NCI-H2107 treated with DMSO at 0.1 percent for 48 hours (cell line): ENCODE results near the gene GALNT17.
"Not testable (repeated sequence)": the region's sequence is repeated elsewhere in the genome, so short reads cannot be mapped to it uniquely, and the experiment has no call there.

ENCODE experiments used
- DNase-seq: peaks from one replicate; lab custom pipeline; 2025; ENCODE audit not compliant: unreplicated experiment; lab: John Stamatoyannopoulos, UW

Gene GALNT17

DNA sequence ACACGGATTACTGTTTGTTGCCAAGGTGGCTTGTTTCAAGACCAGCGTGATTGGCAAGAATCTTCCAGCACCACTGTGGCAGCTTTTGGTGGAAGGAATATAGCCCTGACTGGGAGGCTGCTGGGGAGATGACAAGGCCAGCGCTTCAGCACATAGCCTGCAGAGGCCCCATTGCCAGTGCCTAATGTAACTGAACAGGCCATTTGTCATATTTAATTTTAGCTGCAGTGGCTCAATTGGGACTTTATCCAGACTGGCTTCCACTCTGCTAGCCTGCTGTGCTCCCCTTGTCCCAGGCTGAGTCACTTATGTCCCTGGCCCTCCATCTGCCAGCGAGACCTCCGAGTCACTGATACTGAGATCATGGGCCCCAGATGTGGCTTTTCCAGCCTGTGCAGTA, 483.1 kb downstream of the GALNT17 start:
- no peak for DNase-seq

DNA sequence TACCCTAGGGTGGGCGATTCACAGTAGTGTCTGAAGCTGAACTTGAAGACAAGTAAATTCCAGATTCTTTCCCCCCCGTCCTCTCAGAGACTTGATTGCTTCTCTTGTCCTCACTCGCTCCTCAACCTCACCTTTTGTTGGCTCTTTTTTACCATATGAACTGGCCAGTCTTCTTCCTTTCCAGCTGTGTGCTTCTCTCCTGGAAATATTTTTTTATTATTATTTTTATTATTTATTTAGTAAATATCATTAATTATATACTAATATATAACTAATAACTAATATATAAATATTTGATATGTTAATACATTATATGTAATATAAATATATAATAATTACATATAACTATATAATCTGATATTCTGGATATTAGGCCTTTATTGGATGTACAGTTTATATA, 484.3 kb downstream of the GALNT17 start:
- no peak for DNase-seq

DNA sequence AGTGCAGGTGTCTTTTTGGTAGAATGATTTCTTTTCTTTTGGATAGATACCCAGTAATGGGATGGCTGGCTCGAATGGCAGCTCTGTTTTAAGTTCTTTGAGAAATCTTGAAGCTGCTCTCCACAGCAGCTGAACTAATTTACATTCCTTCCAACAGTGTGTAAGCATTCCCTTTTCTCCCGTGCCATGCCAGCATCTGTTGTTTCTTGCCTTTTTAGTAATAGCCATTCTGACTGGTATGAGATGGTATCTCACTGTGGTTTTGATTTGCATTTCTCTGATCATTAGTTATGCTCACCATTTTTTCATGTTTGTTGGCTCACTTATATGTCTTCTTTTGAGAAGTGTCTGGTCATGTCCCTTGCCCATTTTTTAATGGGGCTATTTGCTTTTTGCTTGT, 486.3 kb downstream of the GALNT17 start:
- no peak for DNase-seq

DNA sequence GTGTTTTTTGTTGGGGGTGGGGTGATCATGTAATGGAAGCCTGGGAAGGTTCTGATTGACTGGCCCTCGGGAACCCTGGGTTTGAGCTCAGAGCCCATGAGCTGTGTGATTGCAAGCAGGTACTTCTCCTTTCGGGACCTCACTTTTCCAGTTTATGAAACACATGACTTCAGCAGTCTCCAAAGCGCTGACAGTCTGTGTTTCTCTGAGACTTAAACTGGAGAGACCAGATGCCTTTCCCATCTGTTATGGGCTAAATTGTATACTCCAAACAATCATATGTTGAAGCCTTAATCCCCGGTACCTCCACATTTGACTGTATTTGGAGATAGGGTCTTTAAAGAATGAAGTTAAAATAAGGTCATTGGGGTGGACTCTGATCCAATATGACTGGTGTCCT, 493.6 kb downstream of the GALNT17 start:
- DNase-seq: no peak

DNA sequence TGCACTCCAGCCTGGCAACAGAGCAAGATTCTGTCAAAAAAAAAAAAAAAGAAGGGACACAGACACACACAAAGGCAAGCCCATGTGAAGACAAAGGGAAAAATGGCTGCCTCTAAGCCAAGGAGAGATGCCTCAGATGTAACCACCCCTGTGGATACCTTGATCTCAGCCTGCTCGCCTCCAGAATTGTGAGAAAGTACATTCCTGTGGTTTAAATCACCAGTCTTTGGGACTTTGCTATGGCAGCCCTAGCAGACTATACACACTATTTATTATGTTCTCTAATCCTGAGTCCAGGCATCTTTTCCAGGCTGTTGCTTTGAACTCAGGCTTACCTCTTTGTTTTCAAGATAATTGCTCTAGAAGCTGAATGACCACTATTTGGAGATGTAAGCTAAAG, 494.3 kb downstream of the GALNT17 start:
- no peak for DNase-seq

DNA sequence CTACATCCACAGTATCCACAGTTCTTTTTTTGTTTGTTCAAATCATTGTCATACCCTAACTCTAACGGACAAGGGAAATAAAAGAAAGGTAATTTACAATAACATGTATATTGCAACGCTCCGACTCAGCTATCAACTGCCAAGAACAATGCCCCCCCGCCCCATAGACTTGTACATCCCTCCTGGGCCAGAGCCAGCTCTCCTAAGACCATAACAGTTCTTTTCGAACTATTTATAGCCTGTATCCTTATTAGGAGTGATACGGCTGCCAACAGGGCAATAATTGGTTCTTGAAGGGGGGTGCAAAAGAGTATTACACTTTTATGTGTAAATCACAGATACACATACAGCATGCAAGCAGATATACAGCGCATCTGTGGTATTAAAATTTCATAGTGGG, 495.7 kb downstream of the GALNT17 start:
- no peak for DNase-seq

DNA sequence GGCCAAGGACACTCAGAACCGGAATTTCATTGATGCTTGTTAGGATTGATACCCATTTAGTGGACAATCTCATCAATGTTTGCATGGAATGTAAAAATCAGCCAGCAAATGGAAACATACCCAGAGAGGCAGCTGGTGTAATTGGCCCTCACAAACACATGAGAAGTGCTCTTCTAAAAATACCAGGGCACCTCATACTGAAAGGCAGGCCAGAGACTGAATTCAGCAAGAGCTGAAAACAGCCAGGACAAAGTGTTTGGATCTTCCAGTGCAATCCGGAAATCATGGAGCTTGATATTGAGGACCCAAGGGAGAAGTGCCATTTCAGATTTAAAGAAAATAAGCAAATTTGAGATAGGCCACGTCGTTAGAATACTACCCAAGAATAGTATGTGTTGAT, 498.6 kb downstream of the GALNT17 start:
- DNase-seq: no peak

DNA sequence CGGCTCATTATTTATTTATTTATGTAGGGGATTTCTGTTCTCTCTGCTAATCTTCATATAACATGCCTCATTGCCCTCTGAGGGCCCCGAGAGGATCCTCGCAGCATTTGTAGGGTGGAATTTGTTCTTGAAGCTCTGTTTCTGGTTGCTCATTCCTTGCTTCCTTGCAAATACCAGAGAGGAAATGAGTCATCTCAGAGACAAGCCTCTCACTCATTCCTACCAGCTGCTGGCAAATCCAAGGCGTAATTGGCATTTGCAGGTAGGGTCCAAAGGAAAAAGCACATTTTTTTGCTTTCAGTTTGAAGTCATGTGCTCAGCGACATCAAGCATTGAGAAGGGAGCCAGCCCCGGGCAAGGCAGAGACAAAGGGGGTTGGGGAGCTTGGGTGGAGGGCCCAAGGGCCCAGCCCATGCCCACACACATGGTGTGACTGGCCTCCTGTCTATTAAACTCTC, 501.6 kb downstream of the GALNT17 start:
- no peak for DNase-seq

DNA sequence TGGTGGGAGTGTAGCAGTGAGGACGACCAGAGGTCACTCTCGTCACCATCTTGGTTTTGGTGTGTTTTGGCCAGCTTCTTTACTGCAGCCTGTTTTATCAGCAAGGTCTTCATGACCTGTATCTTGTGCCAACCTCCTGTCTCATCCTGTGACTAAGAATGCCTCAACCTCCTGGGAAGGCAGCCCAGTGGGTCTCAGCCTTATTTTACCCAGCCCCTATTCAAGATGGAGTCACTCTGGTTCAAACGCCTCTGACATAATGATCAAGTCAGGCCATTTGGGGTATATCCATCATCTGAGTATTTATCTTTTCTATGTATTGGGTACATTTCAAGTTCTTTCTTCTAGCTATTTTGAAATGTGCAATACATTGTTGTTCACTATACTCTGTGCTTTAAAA, 503.9 kb downstream of the GALNT17 start:
- not testable (repeated sequence) for DNase-seq

DNA sequence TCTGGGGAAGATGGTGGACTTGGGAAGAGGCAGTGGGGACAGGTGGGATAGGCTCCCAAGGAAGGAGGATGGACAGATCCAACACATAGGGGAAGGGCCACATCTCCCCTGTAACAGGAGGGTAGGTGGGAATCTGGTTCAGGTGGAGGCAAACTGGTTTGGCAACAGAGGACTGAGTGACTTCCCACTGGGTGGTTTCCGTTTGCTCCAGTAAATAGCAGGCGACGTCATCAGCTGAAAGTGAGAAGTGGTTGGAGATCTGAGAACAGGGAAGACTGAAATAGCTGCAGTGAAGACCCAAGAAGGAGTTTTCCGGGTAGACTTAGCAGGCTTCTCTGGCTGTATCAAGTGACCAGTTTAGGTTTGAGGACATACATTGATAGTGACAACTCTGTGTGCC, 504.4 kb downstream of the GALNT17 start:
- no peak for DNase-seq

DNA sequence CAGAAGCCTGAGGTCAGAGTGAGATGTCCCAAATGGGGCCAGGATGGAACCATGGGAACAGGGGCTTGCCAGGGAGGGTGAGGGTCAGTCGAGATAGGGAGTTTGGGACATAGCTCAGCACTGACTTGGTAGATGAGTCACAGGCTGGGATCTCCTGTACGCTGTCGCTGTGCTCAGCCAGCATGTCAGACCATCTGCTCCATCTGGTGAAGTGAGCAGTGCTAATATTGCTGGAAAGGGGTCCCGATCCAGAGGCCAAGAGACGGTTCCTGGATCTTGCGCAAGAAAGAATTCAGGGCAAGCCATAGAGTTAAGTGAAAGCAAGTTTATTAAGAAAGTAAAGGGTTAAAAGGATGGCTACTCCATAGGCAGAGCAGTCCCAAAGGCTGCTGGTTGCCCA, 505.6 kb downstream of the GALNT17 start:
- DNase-seq: no peak

DNA sequence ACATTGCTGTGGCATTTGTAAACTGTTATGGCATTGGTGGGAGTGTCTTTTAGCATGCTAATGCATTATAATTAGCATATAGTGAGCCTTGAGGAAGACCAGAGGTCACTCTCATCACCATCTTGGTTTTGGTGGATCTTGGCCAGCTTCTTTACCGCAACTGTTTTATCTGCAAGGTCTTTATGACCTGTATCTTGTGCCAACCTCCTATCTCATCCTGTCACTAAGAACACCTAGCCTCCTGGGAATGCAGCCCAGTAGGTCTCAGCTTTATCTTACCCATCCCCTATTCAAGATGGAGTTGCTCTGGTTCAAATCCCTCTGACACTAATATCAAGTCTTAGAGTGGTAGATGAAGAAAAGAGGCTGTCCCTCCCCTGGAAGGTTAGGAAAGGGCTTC, 506.2 kb downstream of the GALNT17 start:
- DNase-seq: no peak

DNA sequence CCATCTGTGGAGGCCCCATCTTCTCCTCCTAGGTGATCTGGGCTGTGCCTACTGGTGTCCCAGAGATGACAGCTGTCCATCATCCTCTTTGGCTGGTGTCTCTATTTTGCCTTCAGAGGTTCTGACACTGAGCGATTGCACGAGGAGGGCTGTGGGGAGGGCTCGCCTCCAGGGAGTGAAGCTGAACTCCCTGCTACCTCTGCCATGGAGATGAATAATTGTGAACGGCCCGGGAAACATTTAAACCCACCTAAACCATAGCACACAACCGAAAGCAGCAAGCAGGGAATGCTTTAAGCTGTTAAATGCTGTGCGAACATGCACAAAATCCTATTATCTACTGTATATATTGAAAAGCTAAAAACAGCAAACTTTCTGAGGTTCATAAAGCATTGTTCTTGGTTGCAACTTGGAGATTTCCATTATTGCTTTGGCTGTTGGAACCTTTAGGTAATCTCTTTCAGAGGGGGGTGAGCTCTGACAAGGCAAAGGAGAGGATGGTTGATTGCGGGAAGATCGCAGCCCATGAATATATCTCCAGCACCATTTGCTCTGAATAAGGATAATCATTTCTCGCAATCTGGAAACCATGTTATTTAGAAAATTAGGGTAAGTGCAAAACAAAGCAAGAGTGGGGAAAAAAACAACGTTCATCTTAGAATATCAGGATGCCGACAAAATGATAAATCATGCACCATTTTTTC, 507.6 kb downstream of the GALNT17 start:
- no peak for DNase-seq

DNA sequence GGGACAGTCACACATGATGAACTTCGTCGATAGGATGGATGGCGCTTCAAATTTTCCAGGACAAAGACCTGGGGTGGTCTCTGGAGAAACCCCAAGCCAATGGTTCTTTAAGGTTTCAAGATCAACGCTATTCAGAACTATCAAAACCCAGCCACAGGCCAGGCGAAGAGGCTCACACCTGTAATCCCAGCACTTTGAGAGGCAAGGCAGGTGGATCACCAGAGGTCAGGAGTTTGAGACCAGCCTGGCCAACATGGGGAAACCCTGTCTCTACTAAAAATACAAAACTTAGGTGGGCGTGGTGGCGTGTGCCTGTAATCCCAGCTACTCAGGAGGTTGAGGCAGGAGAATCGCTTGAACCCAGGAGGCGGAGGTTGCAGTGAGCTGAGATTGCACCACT, 511.1 kb downstream of the GALNT17 start:
- DNase-seq: not testable (repeated sequence)

DNA sequence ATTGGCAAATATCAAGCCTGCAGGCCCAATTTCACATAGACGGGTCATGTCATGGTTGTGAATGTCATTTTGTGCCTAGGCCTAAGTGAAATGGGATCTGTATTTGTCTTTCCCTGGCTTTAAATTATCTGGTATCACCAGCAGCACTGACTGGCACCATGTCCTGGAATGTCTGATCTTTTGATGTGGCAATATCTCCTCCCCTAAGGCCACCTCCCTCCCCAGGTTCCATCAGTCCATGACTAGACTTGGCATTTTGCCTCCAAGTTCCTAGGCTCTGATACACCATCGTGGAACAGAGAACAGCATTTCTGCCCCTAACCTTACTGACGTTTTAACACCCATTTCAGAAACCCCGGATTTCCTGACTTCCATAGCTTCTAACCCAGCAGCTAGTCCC, 513.9 kb downstream of the GALNT17 start:
- no peak for DNase-seq

DNA sequence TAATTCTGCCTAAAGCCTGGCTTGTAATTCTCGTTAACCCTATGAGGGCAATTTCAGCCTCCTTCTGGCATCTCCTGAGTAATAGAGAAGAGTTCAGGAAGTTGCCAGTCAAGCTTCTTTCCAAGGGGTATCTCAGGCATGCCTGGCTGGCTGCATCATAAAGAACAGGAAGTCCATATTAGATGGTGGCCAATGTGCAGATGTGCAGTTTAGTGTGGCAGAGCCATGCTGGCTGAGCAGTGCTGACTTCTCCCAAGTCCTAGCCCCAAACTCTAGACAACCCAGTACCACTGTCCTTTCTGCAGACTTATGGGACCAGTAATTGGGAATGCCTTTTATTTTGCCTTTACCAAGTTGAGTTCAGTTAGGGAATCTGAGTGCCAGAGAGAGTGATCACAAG, 517.9 kb downstream of the GALNT17 start:
- no peak for DNase-seq

DNA sequence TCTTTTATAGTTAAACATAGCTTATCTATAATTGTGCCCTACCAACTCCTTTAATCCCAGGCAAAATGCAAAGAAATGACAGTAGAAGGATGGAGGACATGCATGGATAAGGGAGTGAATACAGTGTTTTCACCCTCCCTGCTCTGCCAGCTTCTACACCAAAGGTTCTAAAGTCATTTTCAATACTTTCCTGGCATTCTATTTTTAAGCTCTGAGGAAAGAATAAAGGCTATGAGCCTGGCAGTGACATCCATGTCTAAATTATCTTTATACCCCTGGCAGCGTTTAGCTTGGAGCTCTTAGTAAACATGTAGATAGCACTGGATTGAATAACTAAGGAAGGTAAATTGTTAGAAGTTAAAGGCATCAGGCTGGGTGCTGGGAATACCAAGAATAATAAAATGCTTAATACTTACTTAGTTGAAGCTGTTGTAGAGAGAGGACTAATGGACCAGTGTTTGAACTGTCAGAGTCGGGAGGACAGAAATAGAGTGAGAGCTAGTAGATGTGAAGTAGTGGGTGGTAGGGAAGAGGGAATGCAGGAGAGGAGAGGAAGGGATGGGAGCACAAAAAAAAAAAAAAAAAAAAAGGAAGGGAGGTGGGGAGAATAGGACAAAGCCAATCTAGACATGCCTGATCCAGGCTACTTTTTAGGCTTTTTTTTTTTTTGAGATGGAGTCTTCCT, 518.9 kb downstream of the GALNT17 start:
- no peak for DNase-seq

DNA sequence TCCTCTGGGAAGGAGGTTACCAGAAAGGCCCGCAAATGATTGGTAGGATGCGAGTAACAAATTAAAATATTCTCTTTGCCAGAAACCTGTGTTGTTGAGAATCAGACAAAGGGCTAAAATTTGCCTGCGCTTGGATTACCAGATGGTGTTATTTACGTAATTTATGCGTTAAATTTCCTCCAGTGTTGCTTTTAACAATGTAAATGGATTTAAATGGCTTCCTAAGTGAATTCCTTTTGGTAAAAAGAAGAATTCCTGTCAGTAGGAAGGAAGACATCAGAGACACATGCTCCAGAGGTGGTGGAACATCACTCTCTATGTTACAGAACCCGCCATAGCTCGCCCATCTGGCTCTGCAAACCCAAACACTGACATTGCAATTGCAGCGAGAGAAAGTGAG, 520.6 kb downstream of the GALNT17 start:
- no peak for DNase-seq

DNA sequence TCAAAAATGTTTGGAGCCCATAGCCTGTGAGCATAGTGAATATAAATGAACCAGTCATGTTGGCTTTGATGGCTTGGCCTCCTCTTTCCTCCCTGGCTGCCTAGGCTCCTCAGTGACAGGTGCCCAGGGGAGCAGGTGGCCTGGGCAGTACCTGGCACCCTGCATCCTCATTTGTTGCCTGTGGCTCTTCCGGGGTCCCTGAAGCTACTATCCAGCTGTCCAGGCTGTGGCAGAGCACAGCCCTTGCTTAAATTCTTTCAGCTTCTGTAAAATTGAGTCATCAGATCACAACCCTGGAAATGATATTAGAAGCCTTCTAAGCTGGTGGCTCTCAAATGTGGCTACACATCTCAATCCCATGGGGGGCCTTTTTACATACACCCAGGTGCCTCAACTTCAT, 525.4 kb downstream of the GALNT17 start:
- DNase-seq: no peak

DNA sequence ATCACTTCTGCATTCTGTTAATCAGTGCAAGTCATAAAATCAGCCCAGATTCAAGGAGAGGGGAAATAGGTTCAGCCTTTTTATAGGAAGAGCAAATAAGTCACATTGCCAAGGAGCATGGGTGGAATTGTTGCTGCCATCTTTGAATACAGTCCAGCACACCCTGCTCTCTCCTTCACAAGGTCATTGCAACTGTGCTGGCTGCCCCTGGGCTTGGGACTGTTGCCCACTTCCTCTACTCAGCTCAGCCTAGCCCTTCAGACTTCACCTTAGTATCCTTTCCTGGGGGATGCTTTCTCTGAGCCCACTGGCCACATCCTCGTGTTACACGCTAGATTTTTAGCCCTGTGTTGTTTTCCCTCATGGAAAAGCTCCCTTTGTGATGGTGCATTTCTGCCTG, 527.7 kb downstream of the GALNT17 start:
- DNase-seq: no peak

DNA sequence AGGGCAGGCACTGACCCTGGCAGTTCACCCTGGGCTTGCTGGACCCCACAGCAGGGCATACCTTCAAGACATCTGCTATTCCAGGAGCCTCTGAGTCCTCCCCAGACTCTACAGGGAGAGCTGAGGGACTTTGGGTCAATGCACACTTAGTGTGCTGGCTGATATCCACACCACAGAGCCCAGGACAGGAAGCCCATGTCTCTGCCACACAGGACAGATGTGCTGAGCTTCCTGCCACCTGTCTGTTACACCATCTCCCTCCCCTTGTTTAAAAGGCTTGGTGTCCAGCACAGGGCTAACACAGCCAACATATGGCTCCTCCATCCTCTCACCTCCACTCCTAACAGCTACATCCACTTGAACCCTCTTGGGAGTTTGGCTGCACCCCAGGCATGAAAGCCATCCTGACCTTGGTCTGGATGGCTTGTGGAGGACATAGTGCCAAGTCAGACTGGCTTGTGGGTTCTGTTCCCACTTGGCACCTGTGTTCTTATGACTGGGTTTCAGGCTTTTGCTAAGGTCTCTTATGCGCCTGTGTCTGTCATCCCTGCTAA, 529.8 kb downstream of the GALNT17 start:
- no peak for DNase-seq

DNA sequence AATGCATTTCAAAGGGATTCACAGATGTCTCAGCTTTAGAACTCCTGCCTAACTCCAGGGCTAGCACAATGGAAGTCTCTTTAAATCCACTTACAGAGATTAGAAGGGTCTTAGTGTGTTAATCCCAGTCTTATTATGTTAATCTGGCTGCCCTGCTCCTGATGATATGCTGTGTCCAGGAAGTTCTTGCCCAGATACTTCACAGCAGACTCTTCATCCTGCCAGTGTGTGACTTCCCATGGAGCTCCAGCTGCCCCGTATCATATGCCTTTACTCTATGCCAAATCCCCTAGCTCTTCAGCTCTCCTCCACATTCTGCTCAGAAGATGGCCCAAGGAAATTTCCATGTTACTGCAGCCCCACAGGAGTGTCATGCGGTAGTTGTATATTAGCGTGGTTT, 533.8 kb downstream of the GALNT17 start:
- no peak for DNase-seq

DNA sequence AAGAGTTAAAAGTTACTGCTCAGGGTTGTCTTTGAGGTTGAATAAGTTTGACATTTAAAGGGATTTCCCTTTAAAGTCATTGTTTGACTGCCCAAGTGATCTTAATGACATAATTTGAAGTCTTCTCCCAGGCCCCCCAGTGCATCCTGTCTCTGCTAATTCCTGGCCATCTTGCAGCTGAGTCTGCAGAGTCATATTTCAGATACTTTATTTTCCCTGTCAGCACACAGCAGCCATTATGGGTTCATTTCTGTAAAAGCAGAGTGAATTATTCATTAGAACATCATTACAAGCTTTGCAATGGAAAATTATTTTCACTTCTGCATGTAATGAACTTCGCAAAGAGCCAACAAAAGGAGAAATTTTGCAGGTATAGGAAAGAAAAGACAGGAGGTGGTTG, 536.6 kb downstream of the GALNT17 start:
- no peak for DNase-seq
